GM19395 (cell line): ENCODE measurements around the gene CSF1R.
A peak's percentile ranks its signal among the peaks of the same experiment; 100 is the strongest.

Source experiments
- ATAC-seq: cut with Tn5 transposase; IDR thresholded peaks from one replicate; pipeline ENCODE4 v1.9.1; 2021; ENCODE audit warnings: mild to moderate bottlenecking, moderate library complexity; ENCODE audit not compliant: unreplicated experiment

The CSF1R gene

DNA sequence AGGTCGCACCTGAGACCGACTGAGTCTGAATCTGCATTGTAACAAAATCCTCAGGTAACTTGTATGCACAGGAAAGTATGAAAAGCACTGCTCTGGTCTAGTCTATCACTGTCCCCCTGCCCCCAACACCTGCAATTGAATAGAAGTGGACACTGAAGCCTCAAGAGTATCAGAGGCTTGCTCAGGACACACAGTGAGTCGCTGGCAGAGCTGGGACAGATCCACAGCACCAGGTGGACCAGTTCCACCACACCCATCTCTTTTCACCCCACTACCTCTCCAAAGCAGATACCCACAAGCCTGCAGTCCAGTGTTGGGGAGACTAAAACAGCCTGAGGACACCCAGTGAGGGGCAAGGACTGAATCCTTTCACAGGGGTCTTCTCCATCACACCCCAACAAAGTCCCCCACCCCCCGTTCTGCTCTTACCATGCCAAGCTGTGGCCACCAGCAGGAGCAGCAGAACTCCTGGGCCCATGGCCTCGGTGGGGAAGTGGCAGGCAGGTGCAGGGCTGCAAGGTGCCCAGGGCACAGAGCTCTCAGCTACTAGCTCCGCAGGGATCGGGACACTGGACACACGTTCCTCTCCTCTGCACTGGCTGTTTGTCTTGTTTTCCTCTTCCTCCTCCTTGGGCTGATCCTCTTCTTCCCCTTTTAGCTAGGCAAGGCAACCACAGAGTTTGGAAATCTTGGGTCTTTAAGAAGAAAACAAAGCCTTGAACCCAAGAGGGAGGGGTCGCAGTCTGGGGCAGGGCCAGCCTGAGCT, at the start of gene CSF1R:
TSS of gene CSF1R (minus strand) at position 605 of the 766 bp plus-strand sequence. CDS start at position 478, 127 bp downstream.
- no peak for ATAC-seq

DNA sequence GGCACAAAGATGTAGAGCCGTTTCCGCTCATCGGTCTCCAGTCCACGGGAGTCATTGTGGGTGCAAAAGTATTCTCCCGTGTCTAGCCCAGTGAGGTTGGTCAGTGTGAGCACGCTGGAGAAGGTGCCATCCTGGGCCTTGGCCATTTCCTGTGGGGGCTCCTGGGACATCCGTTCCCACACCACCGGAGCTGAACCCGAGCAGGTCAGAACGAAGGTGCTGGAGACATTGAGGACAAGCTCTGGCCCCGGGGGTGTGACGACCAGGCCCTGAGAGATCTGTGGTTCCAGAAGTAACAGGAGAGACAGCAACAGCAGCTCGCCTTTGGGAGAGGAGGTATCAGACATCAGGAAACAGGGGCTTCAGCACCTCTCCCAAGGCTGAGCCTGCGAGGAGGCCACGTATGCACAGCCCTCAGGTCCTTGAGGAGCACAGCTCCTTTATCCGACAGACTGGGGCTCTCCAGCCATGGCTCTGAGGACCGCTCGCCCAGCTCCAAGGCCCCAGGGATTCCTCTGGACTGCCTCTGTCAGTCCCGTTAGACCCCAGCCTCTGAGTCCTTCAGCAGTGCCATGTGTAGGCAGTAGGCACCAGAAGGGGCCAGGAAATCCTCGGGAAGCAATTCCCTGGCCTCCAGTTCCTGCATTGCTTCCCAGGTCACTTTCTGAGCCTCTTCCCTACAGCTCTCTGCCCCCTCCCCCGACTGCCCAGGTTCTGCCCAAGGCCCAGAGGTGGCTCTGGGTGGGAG, 49.4 kb upstream of the CSF1R start:
- ATAC-seq: no peak

DNA sequence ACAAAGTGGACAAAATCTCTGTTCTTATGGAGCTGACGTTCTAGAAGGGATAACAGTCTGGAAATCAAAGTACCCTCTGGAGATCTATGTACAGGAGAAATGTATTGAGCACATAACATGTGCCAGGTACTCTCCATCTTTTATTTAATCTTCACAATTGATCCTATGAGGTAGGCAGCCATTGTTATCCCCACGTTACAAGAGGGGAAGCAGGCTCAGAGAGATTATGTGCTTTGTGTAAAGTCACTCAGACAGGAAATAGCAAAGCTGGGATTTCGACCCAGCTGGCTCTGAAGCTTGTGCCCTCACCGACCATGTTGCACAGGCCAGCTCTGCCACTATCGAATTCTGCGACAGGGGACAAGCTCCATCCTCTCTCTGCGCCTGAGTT, 47.8 kb upstream of the CSF1R start:
- no peak for ATAC-seq

GRCh38 chr5:150133581-150134197, 47.3 kb upstream of the CSF1R start:
- no peak for ATAC-seq

DNA sequence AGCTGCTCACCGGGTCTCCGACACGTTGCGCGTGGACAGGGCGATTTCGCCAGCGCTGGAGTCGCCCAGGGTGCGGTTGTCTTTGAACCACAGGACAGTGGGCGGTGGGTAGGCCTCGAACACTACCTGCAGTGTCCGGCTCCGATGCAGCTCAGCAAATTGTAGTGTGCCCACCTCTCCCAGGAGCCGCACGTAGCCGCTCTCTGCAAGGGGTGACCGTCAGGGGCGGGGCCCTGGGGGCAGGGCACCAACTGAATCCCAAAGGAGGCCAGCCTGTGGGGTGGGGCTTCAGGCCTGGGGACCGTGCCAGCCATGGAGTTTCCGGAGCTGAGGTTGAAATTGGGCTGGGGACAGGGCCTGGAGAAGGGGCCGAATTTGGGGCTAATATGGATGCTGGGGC, 46.4 kb upstream of the CSF1R start:
- no peak for ATAC-seq

GRCh38 chr5:150131978-150132694, 45.8 kb upstream of the CSF1R start:
- no peak for ATAC-seq

DNA sequence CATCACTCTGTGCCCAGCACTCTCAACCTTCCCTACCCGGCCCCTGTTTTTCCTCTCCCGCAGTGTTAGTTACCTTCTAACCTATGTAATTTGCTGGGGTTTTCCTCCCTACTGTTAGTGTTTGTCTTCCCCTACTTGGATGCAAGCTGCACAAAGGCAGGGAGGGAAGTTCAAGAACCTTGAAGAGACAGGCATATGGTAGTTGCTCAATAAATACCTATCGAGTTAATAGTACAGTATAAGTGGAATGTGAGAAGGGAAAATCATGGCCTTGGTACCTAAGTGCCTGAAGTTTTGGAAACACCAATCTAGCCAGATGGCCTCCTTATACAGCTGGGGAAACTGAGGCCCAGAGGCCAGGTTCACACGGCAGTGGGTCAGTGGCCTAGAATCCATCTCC, 45.1 kb upstream of the CSF1R start:
- ATAC-seq: no peak

- no peak for ATAC-seq
Measured at GRCh38 chr5:150130493-150130922, 44.2 kb upstream of the CSF1R start.

DNA sequence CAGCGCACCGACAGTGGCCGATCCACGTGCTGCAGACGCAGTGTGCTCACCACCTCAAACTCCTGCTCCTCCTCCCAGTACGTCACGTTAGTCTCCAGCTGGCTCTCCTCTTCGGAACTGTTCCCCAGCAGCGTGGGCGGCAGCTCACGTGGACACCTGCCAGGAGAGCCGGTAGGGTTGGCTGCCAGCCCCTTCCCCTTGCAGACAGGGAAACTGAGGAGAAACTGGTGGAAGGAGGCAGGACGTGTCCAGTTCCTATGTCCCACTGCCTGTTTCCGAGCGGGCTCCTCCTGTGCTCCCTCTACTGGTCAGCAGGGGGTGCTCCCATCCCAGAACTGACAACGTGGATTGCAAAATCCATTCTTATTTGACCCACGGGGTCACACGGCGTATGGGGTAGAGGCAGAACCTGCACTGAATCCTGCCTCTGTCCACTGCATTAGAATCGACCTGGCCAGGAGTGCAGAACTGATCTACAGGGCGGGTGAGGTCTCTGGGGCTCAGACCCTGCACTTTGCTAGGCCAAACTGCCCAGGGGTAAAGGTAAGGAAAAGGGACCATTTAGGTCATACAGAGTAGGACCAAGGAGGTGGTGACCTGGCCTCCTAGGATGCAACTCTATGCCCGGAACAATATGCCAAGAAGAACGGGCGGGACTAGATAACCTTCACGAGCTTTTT, 43.6 kb upstream of the CSF1R start:
- ATAC-seq: peak; percentile 74

DNA sequence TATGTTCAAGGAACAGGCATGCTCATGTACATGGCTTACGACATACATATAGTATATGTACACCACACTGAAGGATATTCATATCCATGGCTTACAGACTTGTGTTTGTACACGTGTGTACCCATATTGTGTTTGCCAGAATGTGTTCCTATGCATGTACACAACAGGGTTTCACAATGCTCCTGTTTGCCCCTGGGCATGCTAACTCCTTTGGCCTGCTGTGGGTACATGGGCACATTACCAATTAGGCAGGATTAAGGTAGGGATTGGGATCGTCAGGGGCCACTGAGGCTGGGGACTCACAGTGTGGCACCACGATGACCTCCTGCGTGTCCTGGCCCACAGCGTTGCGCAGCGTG, 43.1 kb upstream of the CSF1R start:
- ATAC-seq: no peak

- no peak for ATAC-seq
Measured at GRCh38 chr5:150126921-150127265, 40.5 kb upstream of the CSF1R start.

DNA sequence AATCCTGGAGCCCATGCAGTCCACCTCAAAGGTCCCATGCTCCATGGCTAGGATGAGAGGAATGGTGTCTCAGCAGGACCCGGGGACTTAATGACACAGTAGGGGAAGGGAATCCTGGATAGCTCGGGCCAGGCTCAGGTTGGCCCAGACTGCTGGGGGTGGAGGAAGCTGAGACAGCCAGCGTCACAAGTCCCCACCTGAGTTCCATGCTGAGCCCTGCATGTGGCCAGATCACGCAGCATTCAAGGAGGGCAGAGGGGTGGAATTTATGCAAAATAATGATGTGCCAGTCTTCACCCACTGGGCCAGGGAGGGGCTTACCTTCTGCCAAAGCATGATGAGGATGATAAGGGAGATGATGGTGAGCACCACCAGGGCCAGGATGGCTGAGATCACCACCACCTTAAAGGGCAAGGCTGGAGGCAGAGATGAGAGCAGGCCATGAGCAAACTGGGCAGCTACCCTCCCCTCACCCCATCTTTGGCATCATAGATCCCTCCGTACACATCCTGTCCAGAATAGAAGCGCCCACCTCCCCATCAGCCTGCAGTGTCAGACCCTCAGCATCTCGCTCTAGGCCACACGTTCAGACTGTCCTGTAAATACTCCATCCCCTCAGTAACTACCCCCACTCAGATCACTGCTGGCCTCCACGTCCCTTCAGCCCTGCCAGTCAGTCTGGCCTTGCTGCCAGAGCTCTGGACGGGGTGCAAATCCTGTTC, 40.0 kb upstream of the CSF1R start:
- no peak for ATAC-seq

- no peak for ATAC-seq
Measured at GRCh38 chr5:150125334-150125733, 39.0 kb upstream of the CSF1R start.

DNA sequence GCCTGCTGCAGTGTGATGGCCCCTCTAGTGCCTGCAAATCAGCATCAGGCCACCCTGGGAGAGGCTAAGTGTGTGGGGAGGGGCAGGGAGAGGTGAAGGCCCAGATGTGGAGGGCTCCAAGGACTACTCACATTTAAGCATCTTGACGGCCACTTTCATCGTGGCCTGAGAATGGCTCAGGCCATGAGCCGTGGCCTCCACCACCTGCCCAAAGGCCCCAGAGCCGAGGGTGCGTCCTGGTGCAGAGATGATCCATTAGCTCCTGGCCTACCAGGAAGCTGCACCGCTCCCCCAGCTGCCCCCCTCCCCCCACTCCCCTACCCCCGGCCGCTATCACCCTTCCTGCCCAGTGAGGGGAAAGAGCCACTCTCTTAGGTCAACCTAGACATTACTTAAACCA, 38.2 kb upstream of the CSF1R start:
- ATAC-seq: no peak

DNA sequence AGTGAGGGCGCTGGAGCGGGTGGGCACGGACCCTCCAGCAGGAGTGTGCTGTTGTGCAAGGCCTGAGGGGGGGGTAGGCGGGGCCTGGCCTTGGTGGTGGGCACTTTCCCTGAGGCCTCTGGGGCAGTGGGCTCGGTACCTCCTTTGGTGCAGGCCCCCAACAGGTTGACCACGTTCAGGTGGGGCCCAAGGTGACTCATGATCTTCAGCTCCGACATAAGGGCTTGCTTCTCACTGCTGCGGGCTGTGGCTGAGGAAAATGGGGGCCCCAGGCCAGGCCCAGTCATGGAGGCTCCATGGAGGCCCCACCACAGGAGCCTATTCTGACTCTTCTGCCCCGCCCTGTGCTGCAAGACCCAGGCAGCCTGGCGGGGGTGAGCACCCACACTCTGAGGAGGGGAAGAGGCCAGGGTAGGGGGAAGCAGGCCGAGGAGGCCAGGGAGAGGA, 37.8 kb upstream of the CSF1R start:
- ATAC-seq: no peak

- ATAC-seq: no peak
Measured at GRCh38 chr5:150123542-150123941, 37.2 kb upstream of the CSF1R start.

DNA sequence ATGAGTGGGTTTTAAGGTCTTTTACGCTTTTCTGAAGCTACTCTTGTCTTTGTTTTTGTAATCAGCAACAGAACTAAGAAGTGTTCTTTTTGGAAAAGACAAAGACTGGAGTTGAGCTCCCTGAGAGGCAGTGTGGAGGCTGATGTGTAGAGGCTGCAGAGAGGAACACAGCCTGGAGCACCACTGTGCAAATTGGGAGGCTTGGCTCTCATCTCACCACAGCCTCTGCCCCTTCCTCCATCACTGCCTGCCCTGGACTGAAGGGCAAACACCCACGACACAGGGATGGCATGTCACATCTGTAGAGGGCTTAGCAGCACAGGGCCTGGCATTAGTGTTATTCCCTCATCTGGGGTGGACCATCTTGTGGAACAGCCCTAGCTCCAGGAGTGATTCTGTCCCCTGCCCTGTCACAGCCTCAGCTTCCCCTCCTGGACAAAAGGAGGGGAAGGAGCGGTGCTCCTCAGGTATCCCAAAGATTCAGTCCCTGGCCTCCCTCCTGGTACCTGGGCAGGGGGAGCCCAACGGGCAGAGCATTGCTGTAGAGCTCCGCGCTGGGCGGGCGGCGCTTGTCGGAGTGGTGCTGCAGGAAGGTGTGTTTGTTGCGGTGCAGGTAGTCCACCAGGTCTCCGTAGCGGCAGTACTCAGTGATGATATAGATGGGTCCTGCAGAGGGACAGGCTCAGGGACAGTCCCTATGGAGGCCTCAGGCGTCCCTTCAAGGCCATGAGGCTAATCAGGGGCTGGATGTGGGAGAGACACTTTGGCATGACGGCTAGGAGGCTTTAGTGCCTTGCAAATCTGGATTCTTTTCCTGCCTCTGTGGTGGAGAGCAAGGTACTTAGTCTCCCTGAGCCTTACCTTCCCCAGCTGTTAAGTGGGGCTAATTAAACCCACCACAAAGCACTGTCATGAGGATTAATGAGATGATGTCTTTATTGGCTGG, 36.5 kb upstream of the CSF1R start:
- no peak for ATAC-seq

DNA sequence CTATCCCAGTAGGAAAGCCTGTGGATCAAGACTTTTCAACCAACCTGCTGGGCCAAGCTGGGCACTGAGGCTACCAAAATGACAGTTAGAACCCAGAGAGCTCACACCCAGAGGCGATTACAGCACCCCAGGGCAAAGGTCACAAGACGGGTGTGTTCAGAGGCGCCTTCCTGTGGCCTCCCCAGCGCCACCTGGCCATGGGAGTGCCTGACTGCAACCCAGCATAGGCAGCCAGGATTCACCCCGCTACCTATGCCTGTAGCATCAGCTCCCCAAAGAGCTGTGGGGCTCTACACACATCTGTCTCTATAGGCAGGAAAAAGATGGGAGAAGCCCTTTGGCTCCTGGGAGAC, 35.8 kb upstream of the CSF1R start:
- ATAC-seq: peak; percentile 53
